SHP77 treated with DMSO at 0.1 percent for 48 hours (cell line): ENCODE results near the gene CCNG1.
"Not testable (repeated sequence)": the region's sequence is repeated elsewhere in the genome, so short reads cannot be mapped to it uniquely, and the experiment has no call there.

Experiments used
- DNase-seq: peaks from one replicate; lab custom pipeline; 2025; lab: John Stamatoyannopoulos, UW

CCNG1 gene, protein sequence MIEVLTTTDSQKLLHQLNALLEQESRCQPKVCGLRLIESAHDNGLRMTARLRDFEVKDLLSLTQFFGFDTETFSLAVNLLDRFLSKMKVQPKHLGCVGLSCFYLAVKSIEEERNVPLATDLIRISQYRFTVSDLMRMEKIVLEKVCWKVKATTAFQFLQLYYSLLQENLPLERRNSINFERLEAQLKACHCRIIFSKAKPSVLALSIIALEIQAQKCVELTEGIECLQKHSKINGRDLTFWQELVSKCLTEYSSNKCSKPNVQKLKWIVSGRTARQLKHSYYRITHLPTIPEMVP

DNA sequence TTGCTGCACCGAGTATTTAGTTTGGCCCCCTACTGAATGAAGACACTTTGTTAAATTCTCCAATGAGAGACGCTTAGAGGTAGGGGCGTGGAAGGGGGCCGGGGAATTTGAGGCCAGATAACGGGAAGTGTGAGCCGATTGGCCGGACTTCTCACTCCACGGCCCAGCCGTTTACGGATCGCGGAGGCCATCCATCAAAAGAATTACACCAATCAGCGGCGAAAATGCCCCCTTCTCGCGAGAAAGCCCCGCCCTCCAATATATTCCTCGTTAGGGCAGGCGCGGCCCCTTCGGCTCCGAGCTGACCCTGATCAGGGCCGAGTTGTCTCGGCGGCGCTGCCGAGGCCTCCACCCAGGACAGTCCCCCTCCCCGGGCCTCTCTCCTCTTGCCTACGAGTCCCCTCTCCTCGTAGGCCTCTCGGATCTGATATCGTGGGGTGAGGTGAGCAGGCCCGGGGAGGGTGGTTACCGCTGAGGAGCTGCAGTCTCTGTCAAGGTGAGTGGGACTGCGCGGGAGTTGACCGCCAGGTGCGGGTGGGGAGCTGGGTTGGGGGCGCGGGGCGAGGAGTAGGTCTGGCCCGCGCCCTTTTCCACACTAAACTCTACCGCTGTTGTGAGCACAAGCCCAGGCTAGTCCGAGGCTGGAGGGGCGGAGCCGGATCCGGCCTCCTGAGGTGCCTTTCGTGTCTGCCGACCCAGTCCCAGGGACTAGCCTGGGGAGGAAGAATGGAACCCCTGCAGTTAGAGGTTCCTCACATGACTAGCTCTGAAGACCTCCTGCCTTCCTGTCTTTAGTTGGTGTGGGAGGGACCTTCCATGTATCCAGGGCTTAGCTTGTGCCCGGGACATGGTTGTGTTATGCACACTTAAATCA, at the start of gene CCNG1:
Gene CCNG1 (plus strand): TSS at position 287 of the 874 bp plus-strand sequence. CDS start 1,662 bp downstream, outside the sequence.
- DNase-seq, result peak; percentile 95

DNA sequence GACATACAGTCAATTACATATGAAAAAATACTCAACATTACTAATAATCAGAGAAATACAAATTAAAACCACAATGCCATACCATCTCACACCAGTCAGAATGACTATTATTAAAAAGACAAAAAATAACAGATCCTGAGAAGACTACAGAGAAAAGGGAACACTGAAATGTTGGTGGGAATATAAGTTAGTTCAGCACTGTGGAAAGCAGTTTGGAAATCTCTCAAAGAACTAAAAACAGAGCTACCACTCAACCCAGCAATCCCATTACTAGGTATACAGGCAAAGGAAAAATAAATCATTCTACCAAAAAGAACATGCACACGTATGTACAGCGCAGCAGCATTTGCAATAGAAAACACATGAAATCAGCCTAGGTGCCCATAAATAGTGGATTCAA, 41.6 kb upstream of the CCNG1 start:
- DNase-seq, result no peak

DNA sequence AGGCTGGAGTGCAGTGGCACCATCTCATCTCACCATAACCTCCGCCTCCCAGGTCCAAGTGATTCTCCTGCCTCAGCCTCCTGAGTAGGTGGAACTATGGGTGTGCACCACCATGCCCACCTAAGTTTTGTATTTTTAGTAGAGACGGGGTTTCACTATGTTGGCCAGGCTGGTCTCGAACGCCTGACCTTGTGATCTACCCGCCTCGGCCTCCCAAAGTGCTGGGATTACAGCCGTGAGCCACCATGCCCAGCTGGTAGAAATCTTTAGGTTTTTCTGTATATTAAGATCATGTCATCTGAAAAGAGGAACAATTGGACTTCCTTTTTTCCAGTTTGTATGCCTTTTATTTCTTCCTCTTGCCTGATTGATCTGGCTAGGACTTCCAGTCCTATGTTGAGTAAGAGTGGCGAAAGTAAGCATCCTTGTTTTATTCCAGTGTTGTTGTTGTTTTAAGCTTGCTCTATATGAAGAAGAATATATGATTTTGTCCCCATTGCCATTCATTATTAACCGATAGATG, 40.5 kb upstream of the CCNG1 start:
- DNase-seq, result not testable (repeated sequence)

DNA sequence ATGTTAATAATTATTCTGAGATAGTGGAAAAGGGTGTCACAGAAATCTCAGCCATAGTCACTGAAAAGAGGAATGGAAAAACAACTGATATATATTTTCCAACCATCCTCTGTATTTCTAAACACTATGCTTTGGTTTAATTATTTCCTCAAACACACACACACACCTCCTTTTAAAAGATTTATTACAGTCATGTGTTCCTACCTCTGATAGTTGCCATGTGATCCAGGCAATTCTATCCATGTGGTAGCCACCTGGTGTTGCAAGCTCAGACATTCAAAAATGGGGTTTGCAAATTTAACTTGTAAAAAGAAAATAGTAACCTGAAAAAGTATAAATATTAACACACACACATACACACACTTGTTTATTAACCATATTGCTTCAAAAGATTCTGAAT, 40.0 kb upstream of the CCNG1 start:
- no peak for DNase-seq

DNA sequence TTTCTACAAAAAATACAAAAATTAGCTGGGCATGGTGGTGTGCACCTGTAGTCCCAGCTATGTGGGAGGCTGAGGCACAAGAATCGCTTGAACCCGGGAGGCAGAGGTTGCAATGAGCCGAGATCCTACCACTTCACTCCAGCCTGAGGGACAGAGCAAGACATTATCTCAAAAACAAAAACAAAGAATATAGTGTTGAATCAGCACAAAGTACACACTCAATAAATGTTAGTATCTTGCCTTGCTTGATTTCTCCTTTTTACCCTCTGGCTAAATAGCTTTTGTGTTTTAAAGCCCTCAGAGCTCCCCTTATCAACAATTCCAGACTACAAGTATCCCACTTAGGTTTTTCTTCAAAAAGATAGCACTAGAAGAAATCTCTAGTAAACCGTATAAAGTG, 37.5 kb upstream of the CCNG1 start:
- DNase-seq, result no peak

DNA sequence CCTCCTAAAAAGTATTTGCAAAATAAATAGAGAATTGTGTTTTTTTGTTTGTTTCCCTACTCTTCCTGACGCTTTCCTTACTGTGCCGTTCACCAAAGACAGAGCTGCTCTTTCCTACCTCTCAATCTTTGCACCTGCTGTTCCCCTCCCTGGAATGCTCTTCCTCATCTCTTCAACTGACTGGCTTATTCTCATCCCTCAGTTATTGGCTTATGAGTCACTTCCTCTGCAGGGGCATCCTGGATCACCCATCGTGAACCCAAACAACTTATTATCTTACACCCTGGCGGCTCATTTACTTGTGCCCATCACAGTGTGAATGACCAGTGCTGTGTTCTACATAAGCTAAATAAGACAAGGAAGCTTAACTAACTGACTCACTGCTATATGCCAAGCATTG, 36.1 kb upstream of the CCNG1 start:
- DNase-seq, result no peak

DNA sequence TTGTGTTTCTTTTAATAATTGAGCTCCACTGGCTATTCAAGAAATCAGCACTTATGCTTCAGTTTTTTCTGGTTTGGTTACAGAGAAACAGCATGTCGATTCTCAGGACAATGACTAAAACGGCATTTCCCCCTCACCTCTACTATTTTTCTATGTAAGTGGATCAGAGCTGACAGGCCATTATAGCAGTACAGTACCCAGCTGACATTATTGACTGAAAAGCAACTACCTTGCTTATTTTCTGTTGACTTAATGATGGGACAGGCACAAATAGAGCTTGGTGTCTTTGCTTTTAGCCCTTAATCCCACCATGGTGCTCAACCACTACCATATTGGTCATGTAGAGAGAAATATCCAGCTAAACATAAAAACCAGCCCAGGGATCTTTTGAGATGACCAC, 35.4 kb upstream of the CCNG1 start:
- DNase-seq, result no peak

DNA sequence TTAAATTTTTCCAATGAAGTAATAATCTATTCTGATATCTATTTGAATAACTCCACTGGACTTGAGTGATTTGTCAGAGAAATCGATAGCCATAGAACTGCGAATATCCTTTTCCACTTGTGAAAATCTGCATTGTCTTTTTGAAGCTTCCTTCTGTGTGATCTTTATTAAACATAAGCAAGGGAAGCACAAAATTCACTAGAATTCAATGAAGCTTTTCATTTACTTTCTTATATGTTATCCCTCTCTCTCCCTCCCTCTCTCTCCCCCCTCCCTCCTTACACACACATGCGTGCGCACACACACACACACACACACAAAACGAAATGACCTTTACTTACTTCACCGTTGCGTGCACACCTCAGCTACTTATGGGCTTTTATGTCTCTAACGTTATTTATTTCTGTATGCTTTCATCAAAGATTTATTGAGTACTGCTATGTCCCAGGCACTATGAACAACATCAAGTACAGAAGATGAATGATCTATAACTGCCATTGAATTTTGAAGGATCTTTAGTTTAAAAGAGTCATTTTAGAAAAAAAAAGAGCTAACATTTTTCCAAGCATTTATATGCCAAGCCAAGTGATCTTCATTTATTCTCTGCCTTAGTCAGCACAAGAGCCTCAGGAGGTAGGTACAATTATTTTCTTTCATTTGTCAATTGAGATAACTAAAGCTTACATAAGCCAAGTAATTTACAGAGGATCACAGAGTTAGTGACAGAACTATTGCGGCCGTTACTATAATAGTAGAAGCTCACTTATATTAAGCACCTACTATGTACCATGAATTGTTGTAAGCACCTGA, 32.8 kb upstream of the CCNG1 start:
- no peak for DNase-seq

DNA sequence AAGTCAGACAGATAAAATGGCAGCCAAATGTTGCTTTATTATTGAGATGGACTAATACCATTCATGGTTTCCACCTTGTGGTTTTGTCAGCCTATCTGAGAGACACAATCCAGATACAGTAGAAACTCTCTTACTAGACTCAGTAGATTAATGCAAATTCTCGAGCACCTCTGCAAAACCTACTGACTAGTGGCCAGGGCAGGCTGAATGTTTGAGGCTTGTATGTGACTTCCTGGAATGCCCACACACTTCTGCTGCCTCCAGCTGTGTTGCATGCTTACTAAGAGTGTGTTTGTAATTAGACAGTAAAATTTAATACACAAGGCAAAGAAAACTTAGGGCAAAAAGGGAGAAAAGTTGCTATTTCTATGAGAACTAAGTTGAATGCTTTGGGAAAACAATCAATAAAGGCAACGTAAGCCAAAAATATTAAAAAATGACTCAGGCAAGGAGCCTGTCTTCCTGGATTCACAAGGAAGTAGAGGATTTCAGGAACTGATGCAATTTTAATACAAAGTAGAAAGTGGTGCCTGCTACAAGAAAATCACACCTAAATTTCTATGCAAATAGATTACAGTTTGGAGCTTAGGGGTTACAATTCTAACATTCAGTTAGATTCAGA, 30.2 kb upstream of the CCNG1 start:
- no peak for DNase-seq

DNA sequence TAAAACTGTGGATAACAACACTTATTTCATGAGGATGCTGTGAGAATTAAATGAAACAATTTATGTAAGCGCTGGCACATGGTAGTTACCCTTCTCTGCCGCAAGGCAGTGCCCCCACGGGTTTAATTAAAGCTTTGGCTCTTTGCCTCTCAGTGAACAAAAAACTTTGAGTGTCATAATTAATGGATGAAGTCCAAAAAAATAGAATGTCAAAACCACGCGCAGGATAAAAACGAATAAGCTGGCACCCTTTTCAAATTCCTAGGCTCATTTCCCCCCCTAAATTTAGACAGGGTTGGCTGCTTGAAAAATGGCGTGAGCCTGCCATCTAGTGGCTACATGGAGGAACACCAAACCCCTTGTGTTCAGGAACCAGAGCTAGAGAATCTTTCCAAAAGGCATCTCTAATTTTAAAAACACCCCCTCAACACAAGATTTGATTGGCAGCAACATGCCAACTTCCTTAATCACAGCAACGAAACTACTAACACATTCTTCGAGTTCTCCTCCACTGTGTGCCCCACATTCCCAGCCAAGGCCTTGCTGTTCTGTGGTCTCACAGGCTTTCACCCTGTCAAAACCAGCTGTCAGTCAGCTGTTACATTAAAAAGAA, 29.0 kb upstream of the CCNG1 start:
- no peak for DNase-seq

DNA sequence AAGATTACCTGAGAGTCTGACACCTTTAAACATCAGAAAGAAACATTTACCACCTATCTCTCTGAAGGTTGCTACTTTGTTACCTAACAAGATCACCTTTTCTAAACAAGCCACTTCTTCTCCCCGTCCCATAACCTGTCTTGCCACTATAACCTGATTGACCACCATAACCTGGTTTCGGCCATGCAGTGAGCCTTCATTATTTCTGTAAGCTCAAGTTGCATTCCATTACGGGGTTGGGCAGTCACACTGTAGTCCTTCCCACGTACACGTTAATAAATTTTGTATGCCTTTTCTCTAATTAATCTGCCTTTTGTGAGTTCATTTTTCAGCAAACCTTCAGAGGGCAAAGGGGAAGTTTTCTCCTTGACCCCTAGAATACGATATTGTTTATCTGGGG, 28.0 kb upstream of the CCNG1 start:
- DNase-seq, result no peak

DNA sequence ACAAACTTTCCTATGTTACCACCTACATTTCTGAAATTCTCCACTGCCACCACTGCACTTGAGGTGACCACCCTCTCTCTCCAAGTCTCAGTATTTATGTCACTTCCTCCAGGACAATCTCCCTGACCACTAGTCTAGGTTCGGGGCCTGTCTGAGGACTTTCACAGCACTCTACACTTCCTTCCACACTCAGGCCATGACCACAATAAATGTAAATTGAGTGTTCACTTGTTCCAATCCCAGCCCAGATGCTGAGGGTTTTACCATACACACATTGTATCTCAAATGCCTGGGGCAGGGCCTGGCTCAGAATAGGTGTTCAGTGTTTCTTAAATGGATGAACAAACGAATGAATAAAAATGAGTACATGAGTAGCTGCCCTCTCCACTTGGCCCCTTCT, 26.9 kb upstream of the CCNG1 start:
- no peak for DNase-seq

DNA sequence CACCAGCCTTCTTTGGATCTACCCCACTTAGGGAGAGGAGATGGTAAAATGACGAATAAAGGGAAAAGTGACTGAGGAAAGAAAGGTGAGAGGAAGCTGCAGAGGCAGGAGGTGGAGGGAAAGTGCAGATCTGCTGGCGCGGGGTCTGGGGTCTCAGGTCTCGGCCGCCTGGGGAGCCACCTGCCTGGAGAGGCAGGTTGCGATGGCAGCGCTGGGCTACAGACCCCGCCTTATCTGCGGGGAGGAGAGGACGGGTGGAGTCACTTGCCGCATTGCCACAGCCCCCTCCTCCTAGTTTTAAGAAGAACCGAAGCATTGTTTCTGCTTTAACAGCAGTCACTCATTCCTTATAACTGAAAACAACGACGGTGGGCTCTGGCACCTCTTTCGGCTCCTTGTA, 21.7 kb upstream of the CCNG1 start:
- DNase-seq, result not testable (repeated sequence)

DNA sequence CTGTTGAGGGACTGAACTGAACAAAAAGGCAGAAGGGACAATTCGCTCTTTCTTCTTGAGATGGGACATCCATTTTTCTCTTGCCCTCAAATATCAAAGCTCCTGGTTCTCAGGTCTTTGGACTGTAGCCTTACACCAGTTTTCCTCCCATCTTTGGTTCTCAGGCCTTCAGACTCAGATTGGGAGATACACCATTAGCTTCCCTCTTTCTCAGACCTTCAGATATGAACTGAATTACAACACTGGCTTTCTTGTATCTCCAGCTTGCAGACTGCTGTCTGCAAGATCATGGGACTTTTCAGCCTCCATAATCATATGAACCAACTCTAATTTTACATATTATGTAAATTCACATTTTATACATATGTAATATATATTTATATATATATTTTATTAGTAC, 12.6 kb upstream of the CCNG1 start:
- no peak for DNase-seq

DNA sequence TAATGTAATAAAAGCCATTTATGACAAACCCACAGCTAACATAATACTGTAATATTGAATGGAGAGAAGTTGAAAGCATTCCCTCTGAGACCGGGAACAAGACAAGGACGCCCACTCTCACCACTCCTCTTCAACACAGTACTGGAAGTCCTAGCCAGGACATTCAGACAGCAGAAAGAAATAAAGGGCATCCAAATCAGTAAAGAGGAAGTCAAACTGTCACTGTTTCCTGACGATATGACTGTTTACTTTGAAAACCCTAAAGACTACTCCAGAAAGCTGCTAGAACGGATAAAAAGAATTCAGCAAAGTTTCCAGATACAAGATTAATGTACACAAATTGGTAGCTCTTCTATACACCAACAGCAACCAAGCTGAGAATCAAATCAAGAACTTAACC, 11.3 kb upstream of the CCNG1 start:
- DNase-seq, result not testable (repeated sequence)

DNA sequence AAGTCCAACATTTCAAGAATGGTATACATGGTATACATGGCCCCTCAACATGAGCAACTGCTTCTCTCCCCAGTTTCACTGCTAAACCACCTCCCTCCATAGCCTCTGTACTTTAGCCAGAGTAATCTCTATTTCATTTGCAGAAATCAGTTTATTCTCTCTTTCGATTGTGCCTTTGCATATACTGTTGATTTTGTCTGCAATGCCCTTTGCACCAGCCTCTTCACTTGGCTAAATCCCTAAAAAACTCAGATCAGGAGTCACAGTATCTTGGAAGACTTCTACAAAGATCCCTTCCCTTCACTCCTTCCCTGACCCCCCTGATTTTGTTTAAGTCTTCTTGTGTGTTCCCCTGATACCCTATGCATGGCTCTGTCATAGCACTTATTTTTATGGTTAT, 4.9 kb upstream of the CCNG1 start:
- no peak for DNase-seq

DNA sequence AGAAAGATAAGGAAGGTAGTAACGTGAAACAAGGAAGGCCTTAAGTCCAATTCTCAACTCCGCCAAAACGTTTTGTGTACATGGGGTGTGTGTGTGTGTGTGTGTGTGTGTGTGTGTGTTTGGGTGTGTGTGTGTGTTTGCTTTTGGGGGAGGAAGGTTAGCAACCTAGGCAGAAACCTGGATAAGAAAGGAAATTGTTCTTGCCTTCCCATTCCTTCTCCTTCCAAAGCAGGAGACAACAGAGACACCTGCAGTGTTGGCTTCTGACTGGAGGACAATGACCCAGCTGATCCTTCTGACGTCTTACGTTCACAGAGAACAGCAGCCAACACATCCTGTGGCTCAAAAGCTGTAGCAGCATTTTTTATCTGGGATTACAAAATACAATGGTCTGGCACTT, 4.1 kb upstream of the CCNG1 start:
- DNase-seq, result no peak

DNA sequence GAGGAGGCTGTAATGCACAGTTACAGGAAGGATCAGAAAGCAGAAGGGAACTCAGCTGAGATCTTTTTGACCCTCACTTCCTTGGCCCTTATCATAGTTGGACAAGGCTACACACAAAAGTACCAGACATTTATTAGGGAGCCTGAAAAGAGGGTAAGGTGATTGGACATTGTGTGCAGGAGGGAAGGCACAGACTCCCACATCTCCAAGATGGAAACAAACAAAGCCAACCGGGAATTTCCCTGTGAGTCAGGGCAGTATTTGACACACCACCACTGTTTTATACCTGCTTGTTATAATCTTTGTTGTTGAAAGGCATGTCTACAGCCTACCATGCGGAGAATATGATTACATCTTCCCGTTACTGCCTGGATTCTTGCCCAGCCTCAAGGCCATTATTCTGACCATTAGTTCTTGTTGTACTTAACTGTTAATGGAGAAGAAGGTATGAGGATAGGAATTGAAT, 3.0 kb upstream of the CCNG1 start:
- DNase-seq, result no peak

DNA sequence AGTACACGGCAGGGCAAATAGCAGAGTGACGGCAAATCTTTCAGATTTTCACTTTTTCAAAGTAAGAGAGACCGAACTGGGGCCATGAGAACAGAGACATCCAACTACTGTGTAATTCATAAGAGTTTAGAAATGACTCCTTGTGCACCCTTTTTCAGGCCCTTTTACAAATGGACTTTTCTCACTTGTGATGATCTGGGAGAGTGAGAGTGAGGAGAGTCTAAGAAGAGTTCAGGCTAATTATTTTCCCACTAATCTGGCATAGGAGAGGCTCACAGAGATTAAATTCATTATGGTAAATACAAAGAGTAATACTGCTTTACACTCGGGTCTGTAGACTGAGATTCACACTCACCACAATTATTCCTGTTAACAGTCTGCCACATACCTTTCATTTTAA, 880 bp upstream of the CCNG1 start:
- DNase-seq, result no peak

DNA sequence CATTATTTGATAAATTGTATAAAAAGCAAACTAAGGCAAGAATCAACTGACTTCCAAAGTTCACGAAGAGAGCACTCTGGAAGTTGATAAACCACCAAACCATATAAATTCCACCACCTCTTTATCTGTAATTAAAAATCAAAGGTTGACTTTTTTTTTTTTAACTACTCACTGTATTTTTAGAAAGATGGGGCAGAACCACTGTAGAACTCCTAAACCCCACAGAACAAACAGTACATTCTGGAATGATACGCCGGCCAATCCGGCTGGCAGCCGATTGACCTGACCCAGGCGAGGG, 435 bp upstream of the CCNG1 start:
- no peak for DNase-seq

DNA sequence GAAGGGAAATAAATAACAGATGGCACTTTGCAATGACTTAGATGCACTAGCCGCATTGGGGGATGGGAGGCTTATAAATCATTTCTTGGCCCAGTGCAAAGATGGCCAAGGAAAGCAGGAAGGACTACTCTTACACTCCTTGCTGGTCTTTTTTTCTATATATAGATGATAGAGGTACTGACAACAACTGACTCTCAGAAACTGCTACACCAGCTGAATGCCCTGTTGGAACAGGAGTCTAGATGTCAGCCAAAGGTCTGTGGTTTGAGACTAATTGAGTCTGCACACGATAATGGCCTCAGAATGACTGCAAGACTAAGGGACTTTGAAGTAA, 1.7 kb downstream of the CCNG1 start:
- DNase-seq, result no peak

DNA sequence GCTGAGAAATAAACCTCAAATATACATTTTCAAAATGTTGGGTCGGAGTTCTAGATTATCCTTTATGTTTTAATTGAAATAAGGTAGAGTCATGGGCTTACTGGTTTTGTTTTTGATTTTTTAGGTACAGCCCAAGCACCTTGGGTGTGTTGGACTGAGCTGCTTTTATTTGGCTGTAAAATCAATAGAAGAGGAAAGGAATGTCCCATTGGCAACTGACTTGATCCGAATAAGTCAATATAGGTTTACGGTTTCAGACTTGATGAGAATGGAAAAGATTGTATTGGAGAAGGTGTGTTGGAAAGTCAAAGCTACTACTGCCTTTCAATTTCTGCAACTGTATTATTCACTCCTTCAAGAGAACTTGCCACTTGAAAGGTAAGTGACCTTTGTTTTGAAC, 3.6 kb downstream of the CCNG1 start:
- DNase-seq, result no peak
